Right atrium auricular region (tissue), 2 donors: Measurements from ENCODE around the gene INSIG1. TPM values are rescaled to one million over a fixed set of nuclear protein-coding genes. Genes with fewer than 3 reads are reported as not detected.

ENCODE experiments used
- DNase-seq: peaks from one replicate; pipeline ENCODE4 v3.0.0-alpha.2; 2019; ENCODE audit warnings: low spot score
- H3K27ac ChIP-seq, 2 donors: fragments of 200-600 bp; sonication (generic); 1 replicate in 1 of 2; 2 replicates in 1 of 2; pipeline ENCODE4 v1.5.1; 2016 to 2019
- H3K27me3 ChIP-seq, 2 donors: fragments of 200-600 bp; sonication (generic); one replicate each; pipeline versions ENCODE4 v1.5.1 to v1.6.0; 2017 to 2019
- H3K36me3 ChIP-seq: fragments of 200-600 bp; sonication (generic); one replicate; pipeline ENCODE4 v1.5.1; 2016
- H3K4me1 ChIP-seq, 2 donors: fragments of 200-600 bp; sonication (generic); one replicate each; pipeline versions ENCODE4 v1.5.1 to v1.6.0; 2017 to 2019
- H3K4me3 ChIP-seq, 2 donors: fragments of 200-600 bp; sonication (generic); 1 replicate in 1 of 2; 2 replicates in 1 of 2; pipeline ENCODE4 v1.5.1; 2017 to 2019; ENCODE audit warnings: mild to moderate bottlenecking in 1 of 2, moderate library complexity in 1 of 2
- H3K9me3 ChIP-seq, 2 donors: fragments of 200-600 bp; sonication (generic); one replicate each; pipeline ENCODE4 v1.5.1; 2019
- CTCF ChIP-seq, 2 donors: fragments of 200-600 bp; sonication (generic); IDR thresholded peaks; one replicate each; pipeline ENCODE4 v1.5.1; 2019; ENCODE audit warnings: antibody characterized with exemption in 2 of 2
- total RNA-seq, 2 donors: library from RNA; depleted of rRNA; stranded (reverse); fragments of >200 nt; gene quantifications; one replicate each; pipeline ENCODE4 v1.1.0, GENCODE V29; 2016

Gene INSIG1
- total RNA-seq, 2 donors from 2014 or later: 15.8 to 25.7 TPM

DNA sequence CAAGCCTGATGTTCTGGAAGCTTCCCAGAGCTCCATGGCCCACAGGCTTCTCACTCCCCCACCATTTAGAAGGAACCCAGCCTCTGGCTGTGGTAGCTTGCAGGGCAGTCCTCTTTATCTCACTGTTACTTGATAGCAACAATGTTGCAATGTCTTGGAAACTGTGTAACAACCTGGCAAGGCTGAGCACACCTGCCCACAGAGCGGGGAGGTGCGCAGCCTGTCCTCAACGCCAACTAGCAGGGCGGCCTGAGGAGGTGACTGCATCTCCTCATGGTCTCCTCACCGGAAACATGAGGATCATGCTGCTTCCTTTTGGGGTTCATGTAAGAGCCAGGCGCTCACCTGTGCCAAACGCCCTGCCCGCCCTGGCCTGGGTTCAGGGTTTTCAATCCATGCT is 43.7 kb upstream of the INSIG1 start:
- Histone ChIP-seq H3K4me3 (no peak overlapping the region), H3K27me3 (no peaks in the 10 kb centered on the region), H3K36me3 (no peaks in the 10 kb centered on the region), H3K4me1 (peaks cover 0 to 20% of the 10 kb centered on the region in 2 donors), H3K27ac (no peak overlapping the region), H3K9me3 (no peaks in the 10 kb centered on the region)
- no peak for DNase-seq
- TF ChIP-seq CTCF (IDR thresholded peaks at IDR 0.05): no peak

DNA sequence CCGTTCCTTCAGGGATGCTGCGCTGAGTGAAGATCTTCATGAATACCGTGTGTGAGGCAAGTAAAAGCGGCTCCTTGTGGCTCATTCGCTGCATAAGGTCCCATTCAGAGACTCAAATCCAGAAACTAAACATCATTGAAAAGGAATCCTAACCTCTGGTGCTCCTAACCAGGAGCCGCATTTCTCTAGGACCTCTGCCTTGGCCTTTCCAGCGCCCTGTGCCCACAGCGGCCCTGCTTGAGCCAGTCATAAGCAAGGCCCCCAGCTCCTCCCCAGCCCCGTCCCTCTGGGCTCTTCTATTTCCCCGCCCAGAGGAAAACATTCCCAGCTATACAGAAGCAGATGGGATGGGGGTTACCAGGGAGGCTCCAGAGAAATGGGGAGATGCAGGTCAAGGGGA is 42.6 kb upstream of the INSIG1 start:
- no peaks in the 10 kb centered on the region for H3K9me3 ChIP-seq
- no peak overlapping the region for H3K4me3 ChIP-seq
- no peaks in the 10 kb centered on the region for H3K27me3 ChIP-seq
- H3K27ac ChIP-seq: no peak overlapping the region
- DNase-seq: no peak
- TF ChIP-seq CTCF (IDR thresholded peaks at IDR 0.05): no peak
- no peaks in the 10 kb centered on the region for H3K36me3 ChIP-seq
- peaks cover 0 to 20% of the 10 kb centered on the region in 2 donors for H3K4me1 ChIP-seq

- Histone ChIP-seq H3K27me3 (no peaks in the 10 kb centered on the region), H3K4me1 (peaks cover 0 to 20% of the 10 kb centered on the region in 2 donors), H3K9me3 (no peaks in the 10 kb centered on the region), H3K4me3 (no peak overlapping the region), H3K36me3 (no peaks in the 10 kb centered on the region), H3K27ac (no peak overlapping the region)
- no peak for TF ChIP-seq CTCF (IDR thresholded peaks at IDR 0.05)
- DNase-seq: no peak
Observed at GRCh38 chr7:155255621-155256020, 42.1 kb upstream of the INSIG1 start.

DNA sequence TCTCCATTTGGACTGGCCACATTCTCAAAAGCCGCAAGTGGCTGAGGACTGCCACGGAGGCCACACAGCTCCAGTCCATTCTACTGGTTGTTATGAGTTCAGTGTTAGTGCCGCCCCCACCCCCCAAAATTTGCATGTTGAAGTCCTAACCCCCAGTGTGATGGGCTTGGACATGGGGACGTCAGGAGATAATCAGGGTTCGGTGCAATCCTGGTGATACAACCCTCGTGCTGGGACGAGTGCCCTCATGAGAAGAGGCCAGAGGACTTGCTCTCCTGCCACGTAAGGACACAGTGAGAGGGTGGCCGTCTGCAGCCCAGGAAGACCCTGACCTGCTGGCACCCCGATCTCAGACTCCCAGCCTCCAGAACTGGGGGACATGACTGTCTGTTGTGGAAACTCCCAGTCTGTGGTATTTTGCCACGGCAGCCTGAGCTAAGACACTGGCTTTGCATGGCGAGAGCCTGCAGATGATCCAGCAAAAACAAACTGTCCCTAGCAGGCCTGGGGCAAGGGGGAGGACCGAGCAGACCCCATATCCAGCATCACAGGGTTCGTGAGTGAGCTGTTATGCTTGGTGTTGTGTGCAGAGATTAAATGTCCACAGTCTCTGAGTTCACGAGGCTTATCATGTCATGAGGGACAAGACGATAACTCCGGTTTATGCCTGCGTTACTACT is 41.5 kb upstream of the INSIG1 start:
- no peak overlapping the region for H3K27ac ChIP-seq

DNA sequence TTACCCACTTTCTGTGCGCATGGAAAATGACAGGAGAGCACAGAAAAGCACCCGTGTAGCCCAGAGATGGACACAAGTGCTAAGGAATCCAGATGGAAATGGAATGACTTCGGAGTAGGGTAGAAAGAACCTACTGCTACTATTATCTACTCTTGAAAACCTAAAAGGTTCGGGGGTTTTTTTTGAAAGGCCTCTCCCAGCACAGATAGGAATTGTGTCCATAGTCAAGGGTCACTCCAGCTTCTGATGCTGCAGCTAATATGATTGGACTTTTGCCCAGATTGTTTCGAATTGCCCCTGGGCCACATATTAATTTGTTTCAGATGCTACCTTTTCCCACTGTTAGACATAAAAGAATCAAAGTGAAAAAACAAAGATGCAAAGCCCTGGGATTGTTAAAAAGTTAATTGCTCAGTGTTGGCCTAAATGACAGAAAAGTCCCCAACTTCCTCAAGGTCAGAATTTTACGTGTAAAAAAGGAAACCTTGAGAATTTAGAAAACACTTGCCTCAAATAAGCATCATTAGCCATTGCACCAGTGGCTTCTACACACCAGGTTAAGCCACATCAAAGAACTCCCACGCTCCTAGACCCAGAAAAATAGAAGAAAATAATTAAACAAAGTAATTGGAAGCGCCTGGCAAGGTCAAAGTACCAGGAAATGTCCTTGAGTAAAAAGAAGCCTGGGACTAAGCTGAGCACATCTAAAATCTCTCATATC is 40.8 kb upstream of the INSIG1 start:
- Histone ChIP-seq H3K4me1 (peaks cover 0 to 20% of the 10 kb centered on the region in 2 donors), H3K9me3 (no peaks in the 10 kb centered on the region), H3K27me3 (no peaks in the 10 kb centered on the region), H3K36me3 (no peaks in the 10 kb centered on the region), H3K4me3 (no peak overlapping the region), H3K27ac (peak overlapping the region; percentile 77 to 79)
- no peak for TF ChIP-seq CTCF (IDR thresholded peaks at IDR 0.05)
- DNase-seq: no peak

More for the DNA sequence above, 41.5 kb upstream of the INSIG1 start:
- H3K4me3 ChIP-seq: no peak overlapping the region
- H3K27me3 ChIP-seq: no peaks in the 10 kb centered on the region
- no peaks in the 10 kb centered on the region for H3K9me3 ChIP-seq
- no peaks in the 10 kb centered on the region for H3K36me3 ChIP-seq
- no peak for DNase-seq
- no peak for TF ChIP-seq CTCF (IDR thresholded peaks at IDR 0.05)
- peaks cover 0 to 20% of the 10 kb centered on the region in 2 donors for H3K4me1 ChIP-seq
